Measurements from ENCODE around the gene HEATR9. TPM values are rescaled to one million over a fixed set of nuclear protein-coding genes. Genes with fewer than 3 reads are reported as not detected.
A peak's percentile ranks its signal among the peaks of the same experiment; 100 is the strongest.

The HEATR9 gene
- total RNA-seq, 1 experiment from 2014 or later, result not detected

DNA sequence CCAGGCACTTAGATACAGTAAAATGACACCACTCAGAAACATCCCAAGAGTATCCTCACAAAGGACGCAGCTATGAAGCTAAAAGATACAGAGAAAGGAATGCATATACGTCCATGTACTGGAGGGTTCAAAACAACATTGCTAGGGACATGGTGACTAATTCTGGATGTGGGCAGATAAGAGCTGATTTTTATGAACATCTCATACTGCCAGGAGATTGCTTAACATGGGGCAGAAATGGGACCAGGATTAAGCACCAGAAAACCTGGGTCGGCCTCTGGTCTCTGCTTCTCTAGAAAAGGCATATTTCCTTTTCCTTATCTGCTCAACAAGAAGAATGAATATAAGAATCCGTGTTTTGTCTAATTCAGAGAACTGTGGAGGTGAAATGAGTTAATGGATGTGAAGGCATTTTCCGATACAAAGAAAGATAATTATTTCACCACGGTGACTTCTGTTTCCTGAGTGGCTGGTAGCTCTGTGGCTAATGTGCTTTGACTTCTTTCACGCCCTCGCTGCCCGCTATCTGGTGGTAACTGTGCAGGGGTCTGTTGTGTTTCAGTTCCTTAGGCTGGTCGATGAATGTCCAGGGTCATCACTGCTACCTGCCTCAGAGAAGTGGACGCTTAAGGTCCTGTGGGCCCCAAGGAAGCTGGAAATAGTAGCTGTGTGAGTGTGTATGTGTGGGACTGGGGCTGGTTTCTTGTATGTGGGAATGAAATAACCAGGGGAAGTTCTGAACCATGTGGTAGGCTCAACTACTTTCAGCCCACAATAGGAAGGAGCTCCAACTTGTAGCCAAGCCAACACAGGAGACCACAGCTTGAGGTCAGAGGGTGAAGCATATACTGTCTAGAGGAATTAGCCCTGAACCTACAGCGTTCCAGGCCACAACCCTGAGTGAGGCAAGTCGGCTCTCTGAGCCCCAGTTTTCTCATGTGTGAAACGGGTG, 27.2 kb upstream of the HEATR9 start:
- DNase-seq (ENCODE audit: low spot score), result no peak
- in situ Hi-C loops (cut with HindIII; ENCODE audit: low sequenced_read_pairs), result no loop called here

DNA sequence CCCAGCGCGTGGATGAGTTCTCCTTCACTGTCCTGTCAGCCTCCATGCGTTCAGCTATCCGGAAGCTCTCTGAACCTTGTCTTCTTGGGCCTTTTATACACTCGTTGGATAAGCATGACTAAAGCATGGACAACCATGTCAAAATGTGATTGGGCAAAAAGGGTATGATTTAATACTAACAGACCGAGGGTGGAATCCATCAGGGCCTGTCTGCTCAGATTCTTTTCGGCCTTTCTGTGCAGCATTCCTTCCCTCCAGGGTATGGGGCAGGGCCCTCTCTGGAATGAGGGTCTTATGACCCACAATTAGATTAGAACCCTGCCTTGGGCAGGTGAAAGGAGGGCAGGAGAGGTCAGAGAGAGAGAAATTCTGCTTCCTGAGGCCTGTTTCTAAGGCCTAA, 25.5 kb upstream of the HEATR9 start:
- DNase-seq (ENCODE audit: low spot score), result no peak
- in situ Hi-C loops (cut with HindIII; ENCODE audit: low sequenced_read_pairs), result no loop called here

DNA sequence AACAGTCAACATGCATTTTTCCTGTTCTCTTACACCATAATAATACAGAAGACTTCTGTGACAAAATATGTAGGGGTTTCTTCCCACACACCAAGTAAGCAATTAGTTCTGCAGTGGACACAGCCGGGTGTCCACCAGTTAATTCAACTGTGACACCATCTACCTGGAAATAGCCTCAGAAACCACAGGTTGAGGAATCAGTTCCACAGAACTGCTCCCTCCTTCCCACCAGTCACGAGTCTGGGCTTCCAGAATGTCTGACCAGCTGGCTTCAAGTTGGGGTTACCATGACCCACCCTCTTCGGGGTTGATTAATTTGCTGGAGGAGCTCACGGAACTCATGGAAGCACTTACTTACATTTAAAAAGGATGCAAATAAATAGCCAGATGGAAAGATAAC, 25.1 kb upstream of the HEATR9 start:
- no peak for DNase-seq (ENCODE audit: low spot score)
- in situ Hi-C loops (cut with HindIII; ENCODE audit: low sequenced_read_pairs), result no loop called here

DNA sequence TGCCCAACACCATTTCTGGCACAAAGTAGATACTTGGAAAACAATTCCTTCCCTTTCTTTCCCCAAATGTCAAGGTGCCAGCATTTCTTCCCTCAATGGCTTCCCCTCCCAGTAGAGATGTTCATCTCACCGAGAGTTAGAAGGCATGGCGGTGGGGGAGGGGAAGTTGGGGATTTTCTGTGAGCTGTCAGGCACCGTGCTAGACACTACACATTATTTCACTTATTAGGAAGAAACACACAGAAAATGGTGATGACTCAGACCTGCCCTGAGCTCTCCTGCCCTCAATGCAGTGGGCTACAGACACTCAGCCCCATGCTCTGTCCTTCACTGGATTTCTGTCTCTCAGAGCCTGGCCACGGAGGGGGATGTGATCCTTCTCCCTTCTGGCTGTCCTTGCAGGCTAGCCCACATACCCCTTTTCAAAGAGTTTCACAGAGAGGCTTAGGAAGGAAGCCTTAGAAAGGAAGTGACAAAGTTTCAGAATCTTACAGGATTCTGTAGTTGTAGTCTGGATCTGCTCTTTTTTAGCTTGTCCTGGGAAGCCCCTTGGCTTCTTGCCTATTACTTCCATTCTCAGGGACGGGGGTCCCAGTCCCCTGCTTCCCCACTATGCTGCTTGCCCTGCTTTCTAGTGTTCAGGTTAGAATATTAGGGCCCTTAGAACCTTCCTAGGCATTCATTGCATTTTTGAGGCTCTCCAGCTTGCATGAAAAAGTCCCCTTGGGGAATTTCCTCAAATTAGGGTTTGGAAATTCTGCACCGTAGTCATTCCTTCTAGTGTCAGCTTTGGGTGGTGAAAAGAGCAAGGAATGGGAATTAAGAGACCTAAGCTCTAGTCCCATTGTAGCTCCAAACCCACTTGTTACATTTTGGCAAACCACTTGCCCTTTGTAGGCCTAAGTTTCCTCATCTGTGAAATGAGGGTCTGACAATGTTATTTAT, 23.7 kb upstream of the HEATR9 start:
- in situ Hi-C loops (cut with HindIII; ENCODE audit: low sequenced_read_pairs), result no loop called here
- DNase-seq (ENCODE audit: low spot score), result no peak

DNA sequence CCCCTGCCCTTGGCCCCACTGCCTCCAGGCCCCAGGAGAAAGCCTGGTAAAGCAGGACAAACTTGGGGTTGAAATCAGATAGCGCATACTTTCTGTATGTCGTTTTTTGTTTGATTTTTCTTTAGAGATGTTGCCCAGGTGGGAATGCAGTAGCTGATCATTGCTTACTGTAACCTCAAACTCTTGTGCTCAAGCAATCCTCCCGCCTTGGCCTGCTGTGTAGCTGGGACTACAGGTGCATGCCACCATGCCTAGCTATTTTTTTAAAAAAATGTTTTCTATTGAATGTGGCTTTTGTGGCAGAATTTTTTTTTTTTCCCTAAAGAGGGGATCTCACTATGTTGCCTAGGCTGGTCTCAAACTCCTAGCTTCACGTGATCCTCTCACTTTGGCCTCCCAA, 22.6 kb upstream of the HEATR9 start:
- DNase-seq (ENCODE audit: low spot score), result no peak
- in situ Hi-C loops (cut with HindIII; ENCODE audit: low sequenced_read_pairs), result no loop called here

DNA sequence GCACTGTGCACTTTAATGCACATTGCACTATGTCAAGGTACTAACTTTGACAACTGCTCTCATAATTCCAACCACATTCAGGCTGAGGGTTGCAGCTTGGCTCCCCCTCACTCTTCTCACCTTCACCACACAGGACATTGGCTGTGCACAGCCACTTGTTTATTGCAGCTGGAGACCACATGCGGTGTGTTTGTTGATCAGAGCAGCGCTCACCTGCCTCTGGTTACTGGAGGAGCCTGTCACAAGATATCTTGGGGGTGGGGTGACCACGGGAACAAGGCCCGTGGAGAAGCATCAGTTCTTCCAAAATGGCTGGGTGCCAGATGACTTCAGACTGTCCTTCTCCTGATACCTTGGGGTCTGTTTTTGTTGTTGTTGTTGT, 22.1 kb upstream of the HEATR9 start:
- DNase-seq (ENCODE audit: low spot score), result no peak
- in situ Hi-C loops (cut with HindIII; ENCODE audit: low sequenced_read_pairs), result no loop called here

DNA sequence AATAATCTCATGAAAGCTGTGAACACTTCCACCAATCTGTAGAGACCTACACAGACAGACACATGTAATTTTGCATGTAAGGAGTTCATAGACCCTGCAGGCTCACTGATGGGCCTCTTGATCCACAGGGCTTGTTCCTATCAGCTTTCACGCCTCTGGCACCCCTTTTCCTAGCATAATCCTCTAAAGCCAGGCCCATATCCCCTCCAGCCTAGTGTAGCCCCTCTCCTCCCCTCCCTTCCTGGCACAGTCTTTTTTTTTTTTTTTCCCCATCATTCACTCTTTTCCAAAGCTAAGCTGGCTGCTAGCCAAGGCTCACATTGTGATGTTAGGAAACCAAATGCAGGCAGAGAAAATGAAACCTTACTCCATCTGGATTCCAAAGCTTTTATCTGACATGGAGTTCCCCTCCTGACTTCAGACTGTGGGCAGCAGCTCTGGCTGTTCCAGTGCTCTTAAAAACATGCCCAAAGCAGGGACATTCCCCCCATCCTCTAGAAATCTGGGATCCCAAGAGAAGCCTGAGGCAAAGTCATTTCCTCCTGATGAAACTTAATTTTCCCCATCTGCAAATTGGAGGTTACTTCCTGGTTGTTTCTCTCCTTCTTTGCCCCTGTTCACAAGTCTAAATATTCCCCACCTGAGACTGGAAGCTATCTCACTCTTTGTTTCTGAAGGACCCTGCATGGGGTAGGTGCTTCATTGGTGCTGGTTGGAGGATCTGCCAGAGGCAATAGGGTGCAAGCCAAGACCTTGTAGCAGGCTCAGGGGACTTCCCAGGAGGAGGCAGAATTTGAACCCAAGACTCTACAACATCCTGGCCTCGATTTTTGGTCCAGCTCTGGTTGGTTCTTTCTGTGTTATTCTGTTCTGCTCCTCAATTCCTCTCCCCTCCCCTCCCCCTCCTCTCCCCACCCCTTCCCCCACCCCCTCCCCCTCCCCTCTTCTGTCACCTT, 21.4 kb upstream of the HEATR9 start:
- peak; percentile 8 for DNase-seq (ENCODE audit: low spot score)
- in situ Hi-C loops (cut with HindIII; ENCODE audit: low sequenced_read_pairs), result no loop called here

DNA sequence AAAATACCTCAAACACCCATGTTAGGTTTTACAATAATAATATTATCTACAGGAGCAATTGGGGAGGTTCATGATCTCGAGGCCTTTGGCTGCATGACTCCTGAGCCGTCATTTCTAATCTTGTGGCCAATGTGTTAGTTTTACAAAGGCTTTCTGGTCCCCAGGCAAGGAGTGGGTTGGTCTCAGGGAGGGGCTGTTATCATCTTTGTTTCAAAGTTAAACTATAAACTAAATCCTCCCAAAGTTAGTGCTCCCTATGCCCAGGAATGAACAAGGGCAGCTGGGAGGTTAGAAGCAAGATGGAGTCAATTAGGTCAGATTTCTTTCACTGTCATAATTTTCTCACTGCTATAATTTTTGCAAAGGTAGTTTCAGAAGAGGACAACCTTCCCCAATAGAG, 20.6 kb upstream of the HEATR9 start:
- in situ Hi-C loops (cut with HindIII; ENCODE audit: low sequenced_read_pairs), result no loop called here
- DNase-seq (ENCODE audit: low spot score), result no peak

DNA sequence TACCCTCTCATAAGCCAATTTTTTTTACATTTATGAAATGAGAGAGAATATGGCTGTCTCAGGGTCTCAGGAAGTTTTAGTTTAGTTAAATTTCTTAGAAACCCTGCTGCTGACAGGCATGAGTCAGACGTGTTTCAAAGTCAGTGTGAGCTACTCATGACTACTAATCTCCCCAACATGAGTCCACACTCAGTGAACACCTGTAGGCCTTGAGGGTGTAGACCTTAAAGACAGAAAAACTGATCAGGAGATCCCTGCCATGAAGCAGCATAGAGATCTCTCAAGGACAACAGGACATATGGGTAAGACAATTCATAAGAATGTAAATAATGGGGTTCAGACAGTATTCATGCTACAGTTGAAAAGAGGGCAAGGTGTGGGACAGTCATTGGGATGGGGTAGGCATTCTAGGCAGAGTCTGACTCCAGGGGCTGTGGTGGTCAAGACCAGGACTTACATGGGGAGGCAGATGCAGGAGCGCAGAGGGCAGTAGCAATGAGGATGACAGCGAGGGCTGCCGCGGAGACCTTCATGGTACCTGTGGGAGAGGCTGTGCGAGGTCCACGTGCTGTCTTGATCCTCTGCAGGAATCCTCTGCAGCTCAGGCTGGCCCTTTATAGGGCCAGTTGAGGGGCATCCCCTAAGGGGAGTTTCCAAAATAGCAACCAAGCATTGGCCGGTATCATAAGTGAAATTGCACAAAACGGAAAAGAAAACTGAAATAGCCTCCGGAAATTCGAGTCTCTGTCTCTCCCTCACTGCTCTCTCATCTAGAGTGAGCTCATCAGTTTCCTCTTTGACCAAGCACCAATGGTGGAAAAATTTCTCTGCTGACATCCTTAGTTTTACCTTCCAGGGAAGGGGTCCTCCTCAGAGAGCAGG, 11.3 kb upstream of the HEATR9 start, which contains the start of gene CCL5:
CCL5 (minus strand) TSS at position 588 of the 882 bp plus-strand sequence.
- in situ Hi-C loops (cut with HindIII; ENCODE audit: low sequenced_read_pairs), result no loop called here
- DNase-seq (ENCODE audit: low spot score), result no peak

DNA sequence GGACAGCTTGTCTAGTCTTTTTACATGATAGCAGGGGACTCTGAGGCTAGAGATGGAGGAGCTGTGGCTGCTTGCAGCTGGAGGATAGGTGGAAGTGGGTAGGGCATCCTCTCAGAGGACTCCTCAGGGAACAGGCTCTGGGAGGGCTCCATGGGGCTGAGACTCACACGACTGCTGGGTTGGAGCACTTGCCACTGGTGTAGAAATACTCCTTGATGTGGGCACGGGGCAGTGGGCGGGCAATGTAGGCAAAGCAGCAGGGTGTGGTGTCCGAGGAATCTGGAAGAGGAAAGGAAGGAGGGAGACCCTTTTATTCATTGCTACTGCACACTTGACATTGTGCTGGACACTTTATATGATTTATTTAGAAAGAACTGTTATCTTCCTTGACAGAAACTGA, 9.7 kb upstream of the HEATR9 start:
- DNase-seq (ENCODE audit: low spot score), result no peak
- in situ Hi-C loops (cut with HindIII; ENCODE audit: low sequenced_read_pairs), result no loop called here

DNA sequence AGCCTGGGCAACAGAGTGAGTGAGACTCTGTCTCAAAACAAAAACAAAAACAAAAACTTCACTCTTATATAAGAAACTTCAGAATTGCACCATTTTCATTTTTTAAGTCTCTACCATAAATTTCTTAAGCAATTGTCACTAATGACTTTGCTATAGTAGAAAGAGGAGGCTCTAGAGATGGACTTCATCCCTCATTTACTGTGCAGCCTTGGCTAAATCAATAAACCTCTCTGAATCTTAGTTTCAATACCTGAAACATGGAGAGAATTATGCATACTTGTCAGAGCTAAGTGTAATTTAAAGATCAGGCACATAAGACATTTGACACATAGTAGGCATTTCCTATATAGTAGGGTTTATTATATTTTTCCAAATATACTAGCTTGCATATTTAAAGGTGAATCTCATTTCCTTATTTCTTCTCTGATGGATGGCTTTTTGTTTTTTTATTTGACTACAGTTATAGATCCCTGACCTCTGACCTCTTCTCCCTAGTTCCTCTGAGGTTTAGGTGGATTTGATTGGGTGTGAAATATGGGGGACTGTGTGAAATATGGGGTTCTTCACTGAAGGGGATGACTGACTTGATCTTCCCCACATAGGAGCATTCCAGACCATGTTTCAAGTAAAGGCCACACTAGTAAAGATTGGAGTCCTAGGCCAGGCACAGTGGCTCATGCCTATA, 8.8 kb upstream of the HEATR9 start:
- DNase-seq (ENCODE audit: low spot score), result no peak
- in situ Hi-C loops (cut with HindIII; ENCODE audit: low sequenced_read_pairs), result no loop called here

DNA sequence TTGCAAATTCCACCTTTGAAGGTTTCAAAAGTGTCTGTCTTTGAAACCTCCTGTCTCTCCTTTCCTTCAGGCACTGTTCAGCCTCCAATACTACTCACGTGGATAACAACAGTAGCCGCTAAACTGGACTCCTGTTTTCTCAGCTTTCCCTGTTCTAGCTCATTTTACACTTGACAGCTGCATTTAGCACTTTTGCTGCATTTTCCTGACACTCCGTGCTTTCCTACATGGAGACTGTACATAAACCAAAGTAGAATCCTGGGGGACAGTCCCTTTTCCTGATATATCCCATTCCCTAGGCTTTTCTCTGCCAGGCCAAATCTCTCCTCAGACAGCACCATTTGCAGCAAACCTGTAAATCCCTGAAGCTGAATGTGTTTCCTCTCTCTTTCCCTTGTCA, 7.8 kb upstream of the HEATR9 start:
- in situ Hi-C loops (cut with HindIII; ENCODE audit: low sequenced_read_pairs), result no loop called here
- DNase-seq (ENCODE audit: low spot score), result no peak

DNA sequence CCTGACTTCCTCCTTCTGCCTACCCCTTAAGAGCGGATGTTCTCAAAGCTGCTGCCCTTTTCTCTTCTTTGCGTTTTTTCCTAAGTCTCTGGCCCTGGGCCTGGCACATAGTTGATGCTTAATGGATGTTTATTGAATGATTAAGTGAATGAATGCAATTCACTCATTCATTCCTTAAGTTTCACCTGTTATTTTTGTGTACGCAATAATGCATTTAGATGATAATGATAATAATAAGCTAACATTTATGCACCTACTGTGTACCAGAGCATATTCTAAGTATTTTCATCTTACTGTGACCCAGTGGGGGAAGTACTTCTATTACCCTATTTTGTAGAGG, 7.1 kb upstream of the HEATR9 start:
- DNase-seq (ENCODE audit: low spot score), result no peak
- in situ Hi-C loops (cut with HindIII; ENCODE audit: low sequenced_read_pairs), result no loop called here

DNA sequence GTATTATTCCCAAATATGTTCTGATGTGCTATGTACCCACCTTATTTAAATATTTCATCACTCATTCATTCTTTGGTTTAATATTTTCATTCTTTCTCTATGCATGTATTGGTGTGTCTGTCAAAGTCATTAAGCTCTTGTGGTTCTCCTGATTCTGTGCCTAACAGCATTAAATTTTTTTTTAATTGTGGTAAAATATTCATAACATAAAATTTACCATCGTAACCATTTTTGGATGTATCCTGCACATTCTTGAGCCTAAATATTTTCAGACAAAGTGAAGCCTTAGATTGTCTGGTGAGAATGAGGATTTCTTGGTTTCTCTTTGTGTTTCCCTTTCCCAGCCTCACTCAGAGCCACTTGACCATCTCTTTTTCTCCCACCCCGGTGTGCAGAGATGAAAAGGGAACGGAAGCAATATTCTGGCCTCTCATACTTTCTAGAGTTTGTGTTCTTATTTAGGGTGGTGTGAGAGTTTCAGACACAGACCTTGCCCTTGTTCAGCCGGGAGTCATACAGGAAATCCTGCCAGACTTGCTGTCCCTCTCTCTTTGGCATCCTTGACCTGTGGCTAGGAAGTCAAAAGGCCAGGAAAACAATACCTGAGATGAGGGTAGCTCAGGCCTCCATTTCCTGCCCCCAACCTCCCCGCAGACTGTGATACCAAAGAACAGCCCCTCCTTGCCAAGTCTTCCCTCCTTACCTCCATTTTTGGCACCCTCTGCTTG, 6.5 kb upstream of the HEATR9 start:
- in situ Hi-C loops (cut with HindIII; ENCODE audit: low sequenced_read_pairs), result no loop called here
- no peak for DNase-seq (ENCODE audit: low spot score)

DNA sequence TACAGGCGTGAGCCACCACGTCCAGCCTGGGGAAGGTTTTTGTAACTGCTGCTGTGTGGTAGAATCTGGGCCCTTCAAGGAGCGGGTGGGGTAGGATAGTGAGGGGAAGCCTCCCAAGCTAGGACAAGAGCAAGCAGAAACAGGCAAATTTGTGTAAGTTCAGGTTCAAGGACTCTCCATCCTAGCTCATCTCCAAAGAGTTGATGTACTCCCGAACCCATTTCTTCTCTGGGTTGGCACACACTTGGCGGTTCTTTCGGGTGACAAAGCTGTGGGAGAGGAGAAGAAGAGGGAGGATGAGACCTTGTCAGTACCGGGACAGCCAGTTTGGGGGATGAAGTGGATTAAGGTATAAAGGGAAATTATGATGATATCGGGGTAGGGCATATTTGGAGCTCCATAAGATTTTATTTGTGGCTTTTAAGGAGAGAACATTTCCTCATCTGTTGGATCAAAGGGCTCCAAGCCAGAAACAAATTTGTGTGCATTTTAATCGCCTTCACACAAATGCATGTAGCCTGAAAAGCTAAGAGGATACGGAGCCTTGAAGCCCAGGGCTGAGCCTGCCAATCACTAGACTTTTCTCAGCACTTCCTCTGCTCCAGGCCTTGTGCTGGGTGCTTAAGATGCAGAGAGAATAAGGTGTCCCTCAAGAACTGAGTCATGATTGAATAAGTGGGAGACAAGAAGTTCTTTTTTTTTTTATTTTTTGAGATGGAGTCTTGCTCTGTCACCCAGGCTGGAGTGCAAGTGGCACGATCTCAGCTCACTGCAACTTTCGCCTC, 3.7 kb upstream of the HEATR9 start:
- no peak for DNase-seq (ENCODE audit: low spot score)
- in situ Hi-C loops (cut with HindIII; ENCODE audit: low sequenced_read_pairs), result no loop called here
